GM23248 (cell line): Measurements from ENCODE around the gene DYSF. TPM values are rescaled to one million over a fixed set of nuclear protein-coding genes. Genes with fewer than 3 reads are reported as not detected.

ENCODE experiments used
- DNase-seq: peaks from one replicate; pipeline ENCODE4 v3.0.0-alpha.2; 2015
- H2AFZ ChIP-seq: fragments of 200-600 bp; sonication (generic); 2 replicates; pipeline ENCODE4 v1.6.1; 2016; ENCODE audit warnings: antibody characterized with exemption
- H3F3A ChIP-seq: fragments of 200-600 bp; sonication (generic); 2 replicates; pipeline ENCODE4 v1.6.1; 2016; ENCODE audit warnings: mild to moderate bottlenecking, antibody characterized with exemption, mixed run types; ENCODE audit not compliant: insufficient read depth
- H3K27ac ChIP-seq: fragments of 200-600 bp; sonication (generic); 2 replicates; pipeline ENCODE4 v1.5.1; 2016; ENCODE audit warnings: mild to moderate bottlenecking
- H3K27me3 ChIP-seq: fragments of 200-600 bp; sonication (generic); replicated peaks from 2 replicates; pipeline ENCODE4 v1.6.1; 2016; ENCODE audit warnings: mild to moderate bottlenecking; ENCODE audit not compliant: insufficient read depth
- H3K36me3 ChIP-seq: fragments of 200-600 bp; sonication (generic); 2 replicates; pipeline ENCODE4 v1.6.1; 2016; ENCODE audit warnings: low read depth, mild to moderate bottlenecking
- H3K4me1 ChIP-seq: fragments of 200-600 bp; sonication (generic); 2 replicates; pipeline ENCODE4 v1.6.1; 2016; ENCODE audit warnings: mild to moderate bottlenecking; ENCODE audit not compliant: insufficient read depth
- H3K4me2 ChIP-seq: fragments of 200-600 bp; sonication (generic); one replicate; pipeline ENCODE4 v1.6.1; 2016; ENCODE audit warnings: mild to moderate bottlenecking; ENCODE audit not compliant: unreplicated experiment
- H3K4me3 ChIP-seq: fragments of 200-600 bp; sonication (generic); 2 replicates; pipeline ENCODE4 v1.5.1; 2016; ENCODE audit warnings: mild to moderate bottlenecking
- H3K79me2 ChIP-seq: fragments of 200-600 bp; sonication (generic); 2 replicates; pipeline ENCODE4 v1.6.1; 2016; ENCODE audit warnings: mild to moderate bottlenecking; ENCODE audit not compliant: insufficient read depth
- H3K9ac ChIP-seq: fragments of 200-600 bp; sonication (generic); 2 replicates; pipeline ENCODE4 v1.6.1; 2016; ENCODE audit warnings: mild to moderate bottlenecking
- H3K9me2 ChIP-seq: fragments of 200-600 bp; sonication (generic); 2 replicates; pipeline ENCODE4 v1.6.1; 2016; ENCODE audit warnings: mixed run types, mild to moderate bottlenecking, moderate library complexity; ENCODE audit not compliant: insufficient read depth
- H3K9me3 ChIP-seq: fragments of 200-600 bp; sonication (generic); one replicate; pipeline ENCODE4 v1.6.1; 2017; ENCODE audit warnings: low read depth
- H4K20me1 ChIP-seq: fragments of 200-600 bp; sonication (generic); 2 replicates; pipeline ENCODE4 v1.6.0; 2016; ENCODE audit not compliant: insufficient read depth
- EZH2 ChIP-seq: fragments of 200-600 bp; sonication (generic); IDR thresholded peaks from 2 replicates; pipeline ENCODE4 v1.6.1; 2018; ENCODE audit warnings: antibody characterized with exemption, mild to moderate bottlenecking; ENCODE audit not compliant: insufficient read depth, poor library complexity, severe bottlenecking
- EZH2phosphoT487 ChIP-seq: fragments of 200-600 bp; sonication (generic); IDR thresholded peaks from 2 replicates; pipeline ENCODE4 v1.6.1; 2018; ENCODE audit warnings: antibody characterized with exemption, moderate library complexity, mild to moderate bottlenecking, low read depth; ENCODE audit not compliant: insufficient read depth
- WGBS, 2 experiments: methylation state at CpG; one replicate each; pipeline ENCODE4 v1.1.6; 2015 to 2017; ENCODE audit warnings: low lambda C conversion rate in 2 of 2, low coverage in 1 of 2; ENCODE audit errors: missing lambda C conversion rate in 2 of 2; 5-methylcytosine and 5-hydroxymethylcytosine counted together
- in situ Hi-C: fragments of 300-500 bp; cut with MboI; formaldehyde crosslinking; loops from 2 replicates; pipeline ENCODE4 v1.15.0; 2020
- polyA plus RNA-seq: library from polyadenylated mRNA; unstranded; fragments of >200 nt; fragmentation: Nextera tagmentation; extraction: Ambion mirVana; gene quantifications from 2 replicates; pipeline ENCODE4 v1.2.1, GENCODE V29; 2016
- total RNA-seq: library from RNA; depleted of rRNA; stranded (reverse); fragments of >200 nt; shearing (Covaris generic); gene quantifications from 2 replicates; pipeline ENCODE4 v1.2.3, GENCODE V29; 2014

The DYSF gene
- total and polyA plus RNA-seq, 2 experiments from 2014 or later, result 0.25 to 0.54 TPM

GRCh38 chr2:71478806-71479205 lies 25.4 kb downstream of the DYSF start:
- Histone ChIP-seq H3K79me2 (no peaks in the 10 kb centered on the region), H3K27ac (no peak overlapping the region), H3K4me1 (no peaks in the 10 kb centered on the region), H3K9me3 (no peaks in the 10 kb centered on the region), H3K9ac (no peak overlapping the region), H3F3A (no peaks in the 10 kb centered on the region), H4K20me1 (no peaks in the 10 kb centered on the region), H3K9me2 (no peaks in the 10 kb centered on the region), H2AFZ (no peak overlapping the region), H3K4me2 (no peak overlapping the region), H3K4me3 (no peak overlapping the region), H3K27me3 (no peaks in the 10 kb centered on the region; the same call in 1 of the 2 replicates), H3K36me3 (no peaks in the 10 kb centered on the region)
- DNase-seq, result no peak
- 41 to 49% methylated on average over 6 of the region's 6 CpGs for WGBS, 2 experiments
- TF ChIP-seq EZH2phosphoT487 (no peak), EZH2 (no peak)
- in situ Hi-C loops, result no loop called here

GRCh38 chr2:71479261-71479660 lies 25.9 kb downstream of the DYSF start:
- DNase-seq, result no peak
- Histone ChIP-seq H2AFZ (no peak overlapping the region), H3K4me3 (no peak overlapping the region), H3K9me2 (no peaks in the 10 kb centered on the region), H4K20me1 (no peaks in the 10 kb centered on the region), H3K4me1 (no peaks in the 10 kb centered on the region), H3F3A (no peaks in the 10 kb centered on the region), H3K9me3 (no peaks in the 10 kb centered on the region), H3K4me2 (no peak overlapping the region), H3K36me3 (no peaks in the 10 kb centered on the region), H3K9ac (no peak overlapping the region), H3K27me3 (no peaks in the 10 kb centered on the region; the same call in 1 of the 2 replicates), H3K79me2 (no peaks in the 10 kb centered on the region), H3K27ac (no peak overlapping the region)
- TF ChIP-seq EZH2phosphoT487, result no peak
- in situ Hi-C loops, result no loop called here
- 47 to 60% methylated on average over 5 of the region's 5 CpGs for WGBS, 2 experiments

GRCh38 chr2:71481111-71481510 lies 27.8 kb downstream of the DYSF start:
- no peak overlapping the region for H3K4me3 ChIP-seq
- no peaks in the 10 kb centered on the region for H3F3A ChIP-seq
- H3K4me1 ChIP-seq, result no peaks in the 10 kb centered on the region
- no peaks in the 10 kb centered on the region for H4K20me1 ChIP-seq
- no peaks in the 10 kb centered on the region for H3K9me3 ChIP-seq
- H3K27me3 ChIP-seq, result peaks cover 8% of the 10 kb centered on the region
- no peak for DNase-seq
- no peak overlapping the region for H3K27ac ChIP-seq
- no peak overlapping the region for H3K4me2 ChIP-seq
- H3K9me2 ChIP-seq, result no peaks in the 10 kb centered on the region
- H3K36me3 ChIP-seq, result no peaks in the 10 kb centered on the region
- TF ChIP-seq EZH2phosphoT487 (no peak), EZH2 (no peak)
- no peak overlapping the region for H3K9ac ChIP-seq
- no peaks in the 10 kb centered on the region for H3K79me2 ChIP-seq
- 45 to 60% methylated on average over 4 of the region's 4 CpGs for WGBS, 2 experiments
- in situ Hi-C loops, result no loop called here
- H2AFZ ChIP-seq, result no peak overlapping the region

- Histone ChIP-seq H2AFZ (no peak overlapping the region), H3K36me3 (no peaks in the 10 kb centered on the region), H3K9ac (no peak overlapping the region), H3K27me3 (peaks cover 11% of the 10 kb centered on the region), H3K79me2 (no peaks in the 10 kb centered on the region), H3K4me1 (no peaks in the 10 kb centered on the region), H3F3A (no peaks in the 10 kb centered on the region), H3K9me2 (no peaks in the 10 kb centered on the region), H3K4me3 (no peak overlapping the region), H3K4me2 (no peak overlapping the region), H3K27ac (no peak overlapping the region), H3K9me3 (no peaks in the 10 kb centered on the region), H4K20me1 (no peaks in the 10 kb centered on the region)
- no peak for DNase-seq
- TF ChIP-seq EZH2phosphoT487, result no peak
- no peak for TF ChIP-seq EZH2
- in situ Hi-C loops, result no loop called here
- WGBS, 2 experiments, result 77 to 78% methylated on average over 4 of the region's 4 CpGs
Measured at GRCh38 chr2:71482055-71482454, 28.7 kb downstream of the DYSF start.

- in situ Hi-C loops, result no loop called here
- H3K9me2 ChIP-seq, result no peaks in the 10 kb centered on the region
- WGBS, 2 experiments, result 75 to 77% methylated on average over 9 to 10 of the region's 10 CpGs
- no peak overlapping the region for H3K4me3 ChIP-seq
- no peaks in the 10 kb centered on the region for H3K79me2 ChIP-seq
- no peak overlapping the region for H3K9ac ChIP-seq
- TF ChIP-seq EZH2phosphoT487, result no peak
- TF ChIP-seq EZH2, result no peak
- no peaks in the 10 kb centered on the region for H3K4me1 ChIP-seq
- no peaks in the 10 kb centered on the region for H4K20me1 ChIP-seq
- H3K4me2 ChIP-seq, result no peak overlapping the region
- DNase-seq, result no peak
- H3F3A ChIP-seq, result no peaks in the 10 kb centered on the region
- H2AFZ ChIP-seq, result no peak overlapping the region
- H3K27ac ChIP-seq, result no peak overlapping the region
- H3K9me3 ChIP-seq, result no peaks in the 10 kb centered on the region
- peaks cover 13% of the 10 kb centered on the region for H3K27me3 ChIP-seq
- no peaks in the 10 kb centered on the region for H3K36me3 ChIP-seq
Measured at GRCh38 chr2:71483246-71483645, 29.9 kb downstream of the DYSF start.
